Endothelial cell of umbilical vein (primary cell): ENCODE results near the gene IFT27. TPM values are rescaled to one million over a fixed set of nuclear protein-coding genes. Genes with fewer than 3 reads are reported as not detected.

Source experiments
- BruUV-seq: library from RNA; stranded (reverse); fragments of 400-500 nt; replicated peaks from 2 replicates; lab custom pipeline; 2021; lab: Mats Ljungman, UMichigan
- CTCF ChIA-PET: fragments of 300-600, 350-600 bp; sonication (Branson Sonifier 250); formaldehyde crosslinking; loops from one replicate; lab custom pipeline; 2021; ENCODE audit warnings: antibody characterized with exemption, inconsistent platforms; lab: Charles Lee
- POLR2A ChIA-PET: fragments of 300-600, 350-600 bp; sonication (Branson Sonifier 250); formaldehyde crosslinking; loops from one replicate; lab custom pipeline; 2021; ENCODE audit warnings: antibody characterized with exemption, inconsistent platforms; lab: Charles Lee
- DNase-seq: peaks from one replicate; pipeline ENCODE4 v3.0.0-alpha.2; 2011; ENCODE audit warnings: low read depth, low spot score
- FAIRE-seq: peaks from 2 replicates; lab custom pipeline; 2011; peaks lifted over from hg19 to GRCh38; lab: Jason Lieb, UNC
- H2AFZ ChIP-seq: 2 replicates; pipeline ENCODE4 v1.6.0; 2012; ENCODE audit warnings: low read depth, low read length, control low read depth, inconsistent platforms
- H3K27ac ChIP-seq: 2 replicates; pipeline ENCODE4 v1.5.1; 2011; ENCODE audit warnings: low read depth, mild to moderate bottlenecking, control low read depth, low read length, moderate library complexity; ENCODE audit not compliant: insufficient read depth
- H3K27me3 ChIP-seq, 2 experiments: 2 replicates each; pipeline versions ENCODE4 v1.6.0 to v1.6.1; 2011; ENCODE audit warnings: low read length in 2 of 2, mixed read lengths in 1 of 2; ENCODE audit not compliant: control insufficient read depth in 2 of 2, insufficient read depth in 2 of 2
- H3K36me3 ChIP-seq, 2 experiments: 2 replicates in 1 of 2; 3 replicates in 1 of 2; pipeline ENCODE4 v1.5.1; 2011; ENCODE audit warnings: low read length in 2 of 2, mild to moderate bottlenecking in 1 of 2, moderate library complexity in 1 of 2; ENCODE audit not compliant: control insufficient read depth in 2 of 2, insufficient read depth in 2 of 2; ENCODE audit errors: extremely low read depth in 1 of 2
- H3K4me1 ChIP-seq: 3 replicates; pipeline ENCODE4 v1.5.1; 2011; ENCODE audit warnings: mild to moderate bottlenecking, low read length; ENCODE audit not compliant: control insufficient read depth, insufficient read depth; ENCODE audit errors: extremely low read depth
- H3K4me2 ChIP-seq: 2 replicates; pipeline ENCODE4 v1.6.1; 2011; ENCODE audit warnings: low read length, control low read depth, mixed read lengths; ENCODE audit not compliant: insufficient read depth
- H3K4me3 ChIP-seq, 3 experiments: fragments of 200-600 bp in 1 of 3; sonication (generic), shearing (Covaris generic) in 1 of 3; replicated peaks in 1 of 3; 2 replicates each; pipeline ENCODE4 v1.5.1; 2011 to 2016; ENCODE audit warnings: control low read depth in 3 of 3, low read length in 3 of 3, mild to moderate bottlenecking in 2 of 3, inconsistent platforms in 1 of 3, low read depth in 1 of 3, moderate library complexity in 1 of 3; ENCODE audit not compliant: insufficient read depth in 1 of 3
- H3K79me2 ChIP-seq: 2 replicates; pipeline ENCODE4 v1.6.0; 2012; ENCODE audit warnings: low read length, inconsistent platforms; ENCODE audit not compliant: control insufficient read depth, insufficient read depth
- H3K9ac ChIP-seq: replicated peaks from 2 replicates; pipeline ENCODE3; 2011; ENCODE audit warnings: low read length, control low read depth; ENCODE audit not compliant: insufficient read depth; ENCODE audit errors: extremely low read depth
- H3K9me1 ChIP-seq: replicated peaks from 3 replicates; pipeline ENCODE4 v1.6.0; 2011; ENCODE audit warnings: mild to moderate bottlenecking, low read length; ENCODE audit not compliant: control insufficient read depth, insufficient read depth; ENCODE audit errors: extremely low read depth
- H3K9me3 ChIP-seq: replicated peaks from 2 replicates; pipeline ENCODE4 v1.5.1; 2012; ENCODE audit warnings: low read length, inconsistent platforms; ENCODE audit not compliant: control insufficient read depth, insufficient read depth
- H4K20me1 ChIP-seq: replicated peaks from 2 replicates; pipeline ENCODE3; 2011; ENCODE audit warnings: mild to moderate bottlenecking, low read length; ENCODE audit not compliant: control insufficient read depth, insufficient read depth; ENCODE audit errors: extremely low read depth
- CTCF ChIP-seq, 2 donors: IDR thresholded peaks; 1 replicate in 1 of 2; 2 replicates in 1 of 2; pipeline ENCODE4 v1.5.1; 2011; ENCODE audit warnings: low read length in 2 of 2, mild to moderate bottlenecking in 2 of 2, moderate library complexity in 2 of 2, control low read depth in 1 of 2, inconsistent platforms in 1 of 2, low read depth in 1 of 2; ENCODE audit not compliant: insufficient read depth in 1 of 2; ENCODE audit errors: extremely low read depth in 1 of 2
- EZH2 ChIP-seq: IDR thresholded peaks from 2 replicates; pipeline ENCODE4 v1.6.1; 2012; ENCODE audit warnings: borderline replicate concordance, low read depth, mild to moderate bottlenecking, moderate library complexity, low read length, inconsistent platforms; ENCODE audit not compliant: severe bottlenecking
- FOS ChIP-seq: IDR thresholded peaks from 2 replicates; pipeline ENCODE4 v1.6.1; 2011; ENCODE audit warnings: mild to moderate bottlenecking, low read length, moderate library complexity, borderline replicate concordance; ENCODE audit not compliant: insufficient read depth
- GATA2 ChIP-seq: IDR thresholded peaks from 2 replicates; pipeline ENCODE4 v1.7.0; 2011; ENCODE audit warnings: low read depth, mild to moderate bottlenecking, moderate library complexity, mixed read lengths, low read length; ENCODE audit not compliant: insufficient read length, insufficient read depth
- JUN ChIP-seq: IDR thresholded peaks from 2 replicates; pipeline ENCODE4 v1.6.1; 2011; ENCODE audit warnings: borderline replicate concordance, low read depth; ENCODE audit not compliant: insufficient read length, insufficient read depth
- MAX ChIP-seq: IDR thresholded peaks from 2 replicates; pipeline ENCODE4 v1.6.1; 2011; ENCODE audit not compliant: insufficient read depth, insufficient read length
- MYC ChIP-seq: IDR thresholded peaks from one replicate; pipeline ENCODE4 v1.6.1; 2011; ENCODE audit warnings: mild to moderate bottlenecking, low read depth, low read length
- POLR2A ChIP-seq: IDR thresholded peaks from 2 replicates; pipeline ENCODE4 v1.6.1; 2012; ENCODE audit warnings: low read depth, mild to moderate bottlenecking, control low read depth, low read length
- POLR2AphosphoS5 ChIP-seq: IDR thresholded peaks from 2 replicates; pipeline ENCODE4 v1.6.1; 2012; ENCODE audit warnings: low read depth, mild to moderate bottlenecking, control low read depth, low read length, moderate library complexity; ENCODE audit not compliant: insufficient read depth
- dilution Hi-C: fragments of 300-500 bp; cut with MboI; formaldehyde crosslinking; loops from one replicate; pipeline ENCODE4 v1.15.0; 2019; ENCODE audit warnings: low sequenced_read_pairs; ENCODE audit not compliant: extremely low pct_ligation_motif_present
- intact Hi-C: fragments of 100-400 bp; cut with micrococcal nuclease; formaldehyde crosslinking; loops from one replicate; pipeline ENCODE4 v1.10.0; 2022
- polyA plus RNA-seq, 4 experiments: library from polyadenylated mRNA; depleted of rRNA in 3 of 4; stranded (reverse) in 3 of 4; unstranded in 1 of 4; fragments of >200 nt; gene quantifications; 2 replicates each; pipeline versions ENCODE4 v1.2.1 to v1.2.3, GENCODE V29; 2011 to 2012; ENCODE audit warnings: missing spikeins in 1 of 4
- total RNA-seq: library from RNA; stranded (reverse); gene quantifications from 2 replicates; pipeline ENCODE4 v1.2.3, GENCODE V29; 2021

The IFT27 gene
- total and polyA plus RNA-seq, 2 donors (not counting 3 experiments of a cell fraction or from before 2014, with no cell fraction given) = 29.9 to 33.7 TPM

GRCh38 chr22:36756746-36757655 lies 18.9 kb downstream of the IFT27 start:
- no peak overlapping the region for H3K9ac ChIP-seq
- no peaks in the 10 kb centered on the region for H3K36me3 ChIP-seq
- no peak overlapping the region for H2AFZ ChIP-seq
- TF ChIP-seq CTCF (IDR thresholded peaks at IDR 0.05; ENCODE audit: extremely low read depth in 1 of 2, insufficient read depth in 1 of 2, low read depth in 1 of 2, low read length in 2 of 2) (no peak), GATA2 (no peak), EZH2 (no peak), FOS (no peak), POLR2A (no peak), POLR2AphosphoS5 (no peak), MYC (no peak), JUN (no peak), MAX (no peak)
- BruUV-seq = no TSS peak
- no peaks in the 10 kb centered on the region for H4K20me1 ChIP-seq
- FAIRE-seq (no peak), DNase-seq (no peak)
- H3K9me3 ChIP-seq = no peaks in the 10 kb centered on the region
- H3K4me1 ChIP-seq = no peaks in the 10 kb centered on the region
- H3K79me2 ChIP-seq = no peaks in the 10 kb centered on the region
- H3K9me1 ChIP-seq = no peaks in the 10 kb centered on the region
- dilution Hi-C loops (no loop called here), intact Hi-C loops (loop anchor here (1.0 to 5.0 kb wide), 3 partner anchors 18 to 221 kb away; no protein-coding TSS in a partner anchor)
- no peak overlapping the region for H3K4me3 ChIP-seq
- ChIA-PET CTCF (interaction anchor here (0.5 to 6.4 kb wide), 17 partner anchors 11 to 502 kb away, joined by 3 to 75 read pairs (median 4); partner anchors contain the start of gene IFT27), POLR2A (no interaction called here)
- no peak overlapping the region for H3K27ac ChIP-seq
- H3K4me2 ChIP-seq = no peak overlapping the region
- peaks cover 0 to 4% of the 10 kb centered on the region in 2 experiments for H3K27me3 ChIP-seq
